Measurements from ENCODE around the gene RRN3. TPM values are rescaled to one million over a fixed set of nuclear protein-coding genes. Genes with fewer than 3 reads are reported as not detected.
"Not testable (repeated sequence)": the region's sequence is repeated elsewhere in the genome, so short reads cannot be mapped to it uniquely, and the experiment has no call there.

The RRN3 gene
- total and polyA plus RNA-seq, 2 donors (not counting 3 experiments of a cell fraction or from before 2014, with no cell fraction given): 15.1 to 26.5 TPM

- H3K4me1 ChIP-seq (ENCODE audit: control insufficient read depth, extremely low read depth, insufficient read depth, low read length); H3K27ac ChIP-seq (ENCODE audit: insufficient read depth, low read depth, low read length); POLR2A ChIA-PET; dilution Hi-C loops (cut with MboI; ENCODE audit: extremely low pct_ligation_motif_present, low sequenced_read_pairs); H3K9me3 ChIP-seq (replicated peaks; ENCODE audit: control insufficient read depth, insufficient read depth, low read length); H3K27me3 ChIP-seq (ENCODE audit: control insufficient read depth in 2 of 2, insufficient read depth in 2 of 2, low read length in 2 of 2); H3K4me2 ChIP-seq (ENCODE audit: insufficient read depth, low read length); H4K20me1 ChIP-seq (replicated peaks; ENCODE audit: control insufficient read depth, extremely low read depth, insufficient read depth, low read length); FAIRE-seq; BruUV-seq (replicated peaks); H2AFZ ChIP-seq (ENCODE audit: low read depth, low read length); H3K9ac ChIP-seq (replicated peaks; ENCODE audit: extremely low read depth, insufficient read depth, low read length); H3K9me1 ChIP-seq (replicated peaks; ENCODE audit: control insufficient read depth, extremely low read depth, insufficient read depth, low read length); H3K4me3 ChIP-seq (replicated peaks in 1 of 3; ENCODE audit: insufficient read depth in 1 of 3, low read depth in 1 of 3, low read length in 3 of 3); intact Hi-C loops (cut with micrococcal nuclease); H3K36me3 ChIP-seq (ENCODE audit: control insufficient read depth in 2 of 2, extremely low read depth in 1 of 2, insufficient read depth in 2 of 2, low read length in 2 of 2); DNase-seq (ENCODE audit: low read depth, low spot score); CTCF ChIA-PET: not testable (repeated sequence)
- peaks cover 15% of the 10 kb centered on the region for H3K79me2 ChIP-seq (ENCODE audit: control insufficient read depth, insufficient read depth, low read length)
Measured at GRCh38 chr16:15140444-15141365, 46.6 kb upstream of the RRN3 start.

- dilution Hi-C loops (cut with MboI; ENCODE audit: extremely low pct_ligation_motif_present, low sequenced_read_pairs); H4K20me1 ChIP-seq (replicated peaks; ENCODE audit: control insufficient read depth, extremely low read depth, insufficient read depth, low read length); DNase-seq (ENCODE audit: low read depth, low spot score); H3K36me3 ChIP-seq (ENCODE audit: control insufficient read depth in 2 of 2, extremely low read depth in 1 of 2, insufficient read depth in 2 of 2, low read length in 2 of 2); FAIRE-seq; H3K4me3 ChIP-seq (replicated peaks in 1 of 3; ENCODE audit: insufficient read depth in 1 of 3, low read depth in 1 of 3, low read length in 3 of 3); H3K27ac ChIP-seq (ENCODE audit: insufficient read depth, low read depth, low read length); H3K9me3 ChIP-seq (replicated peaks; ENCODE audit: control insufficient read depth, insufficient read depth, low read length); H3K27me3 ChIP-seq (ENCODE audit: control insufficient read depth in 2 of 2, insufficient read depth in 2 of 2, low read length in 2 of 2); POLR2A ChIA-PET; H3K4me2 ChIP-seq (ENCODE audit: insufficient read depth, low read length); CTCF ChIA-PET; intact Hi-C loops (cut with micrococcal nuclease); H3K9me1 ChIP-seq (replicated peaks; ENCODE audit: control insufficient read depth, extremely low read depth, insufficient read depth, low read length); H3K79me2 ChIP-seq (ENCODE audit: control insufficient read depth, insufficient read depth, low read length); BruUV-seq (replicated peaks); H3K9ac ChIP-seq (replicated peaks; ENCODE audit: extremely low read depth, insufficient read depth, low read length); H2AFZ ChIP-seq (ENCODE audit: low read depth, low read length); H3K4me1 ChIP-seq (ENCODE audit: control insufficient read depth, extremely low read depth, insufficient read depth, low read length): not testable (repeated sequence)
Measured at GRCh38 chr16:15137514-15137913, 43.4 kb upstream of the RRN3 start.

- dilution Hi-C loops (cut with MboI; ENCODE audit: extremely low pct_ligation_motif_present, low sequenced_read_pairs); CTCF ChIA-PET; H3K4me2 ChIP-seq (ENCODE audit: insufficient read depth, low read length); H3K4me1 ChIP-seq (ENCODE audit: control insufficient read depth, extremely low read depth, insufficient read depth, low read length); DNase-seq (ENCODE audit: low read depth, low spot score); H3K9me3 ChIP-seq (replicated peaks; ENCODE audit: control insufficient read depth, insufficient read depth, low read length); H3K27me3 ChIP-seq (ENCODE audit: control insufficient read depth in 2 of 2, insufficient read depth in 2 of 2, low read length in 2 of 2); FAIRE-seq; intact Hi-C loops (cut with micrococcal nuclease); BruUV-seq (replicated peaks); H3K79me2 ChIP-seq (ENCODE audit: control insufficient read depth, insufficient read depth, low read length); H4K20me1 ChIP-seq (replicated peaks; ENCODE audit: control insufficient read depth, extremely low read depth, insufficient read depth, low read length); H3K4me3 ChIP-seq (replicated peaks in 1 of 3; ENCODE audit: insufficient read depth in 1 of 3, low read depth in 1 of 3, low read length in 3 of 3); H2AFZ ChIP-seq (ENCODE audit: low read depth, low read length); H3K9ac ChIP-seq (replicated peaks; ENCODE audit: extremely low read depth, insufficient read depth, low read length); H3K27ac ChIP-seq (ENCODE audit: insufficient read depth, low read depth, low read length); H3K9me1 ChIP-seq (replicated peaks; ENCODE audit: control insufficient read depth, extremely low read depth, insufficient read depth, low read length); H3K36me3 ChIP-seq (ENCODE audit: control insufficient read depth in 2 of 2, extremely low read depth in 1 of 2, insufficient read depth in 2 of 2, low read length in 2 of 2); POLR2A ChIA-PET: not testable (repeated sequence)
Measured at GRCh38 chr16:15135483-15136360, 41.6 kb upstream of the RRN3 start.
